ENCODE data around the gene REPIN1.

The REPIN1 gene

DNA sequence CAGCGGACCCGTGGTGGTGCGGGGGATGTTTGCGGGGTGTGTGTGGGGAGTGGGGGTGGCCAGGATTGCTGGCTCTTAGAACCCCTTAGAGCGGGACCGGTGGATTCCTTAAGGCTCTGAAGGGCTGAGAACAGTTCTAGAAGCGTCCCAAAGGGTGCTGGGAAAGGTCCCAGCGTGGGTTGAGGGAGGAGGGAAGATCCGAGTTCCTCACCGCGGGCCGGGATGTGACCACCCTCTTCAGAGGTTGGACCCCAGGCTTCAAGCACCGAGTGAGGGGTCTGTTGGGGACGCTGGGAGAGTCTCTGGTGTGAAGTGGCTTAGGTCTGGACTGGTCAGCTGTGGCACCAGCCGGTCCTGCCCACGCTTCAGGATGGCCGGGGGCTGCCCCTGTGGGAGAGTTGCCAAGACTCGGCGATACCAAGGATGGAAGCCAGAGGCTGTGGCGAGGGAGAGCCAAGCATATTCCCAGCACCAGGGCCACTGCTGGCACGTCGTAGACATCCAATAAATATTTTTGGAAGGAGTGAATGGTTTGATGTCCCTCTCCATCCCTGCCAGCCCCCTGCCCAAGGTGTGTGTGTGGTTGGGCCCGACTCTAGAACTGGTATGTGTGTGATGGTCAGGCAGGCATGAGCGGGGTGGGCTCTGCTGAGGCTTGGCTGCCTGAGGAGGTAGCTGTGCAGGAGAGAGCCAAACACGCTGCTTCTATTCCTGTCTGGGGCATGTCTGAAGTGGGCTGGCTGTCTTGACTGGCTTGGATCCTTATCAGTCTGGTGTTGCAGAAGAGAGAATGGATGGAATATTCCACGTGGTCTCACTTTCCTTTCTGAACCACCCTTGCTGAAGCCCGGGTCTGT is 29.7 kb downstream of the REPIN1 start:
- no peak for DNase-seq

DNA sequence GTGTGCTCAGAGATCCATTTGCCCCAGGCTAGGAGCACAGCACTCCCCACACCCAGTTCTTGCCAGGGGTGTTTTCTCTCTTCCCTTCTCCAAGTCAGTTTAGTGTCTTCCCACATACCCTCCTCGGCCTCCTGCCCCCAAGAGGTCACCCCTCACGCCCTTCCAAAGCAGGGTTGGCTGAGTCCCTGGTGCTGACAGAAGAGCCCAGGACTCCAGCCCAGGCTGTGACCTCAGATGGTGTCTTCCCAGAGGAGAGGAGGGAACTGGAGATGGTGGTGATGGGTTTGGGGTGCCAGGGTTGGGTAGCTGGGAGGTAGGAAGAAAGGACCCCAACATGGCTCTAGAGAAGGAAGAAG is 30.3 kb downstream of the REPIN1 start:
- DNase-seq, result no peak

DNA sequence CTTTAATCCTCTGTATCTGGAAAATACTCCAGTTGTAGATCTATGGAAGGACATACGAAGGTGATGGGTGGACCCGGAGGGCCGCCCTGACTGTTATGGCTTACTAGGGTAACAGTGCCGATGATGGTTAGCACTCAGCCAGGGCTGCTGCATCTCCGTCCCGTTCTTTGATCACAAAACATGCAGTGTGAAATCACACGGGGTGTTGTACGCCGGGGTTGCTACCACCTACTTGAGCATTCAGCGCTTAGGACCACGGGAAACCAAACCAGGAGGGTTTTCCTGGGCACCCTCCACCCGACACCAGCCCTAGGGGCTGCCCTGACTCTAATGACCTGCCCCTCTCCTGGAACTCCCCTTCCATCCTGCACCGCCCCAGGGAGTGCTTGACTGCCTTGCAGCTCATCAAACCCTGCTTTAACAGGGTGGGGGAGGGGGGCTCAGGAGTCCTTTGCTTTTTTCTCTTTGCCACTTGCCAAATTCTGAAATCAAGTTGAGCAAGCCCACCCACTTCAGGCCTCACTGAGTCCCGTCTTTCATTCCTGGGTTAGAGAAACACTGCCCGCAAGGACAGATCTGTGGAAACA is 30.9 kb downstream of the REPIN1 start:
- DNase-seq, result no peak

DNA sequence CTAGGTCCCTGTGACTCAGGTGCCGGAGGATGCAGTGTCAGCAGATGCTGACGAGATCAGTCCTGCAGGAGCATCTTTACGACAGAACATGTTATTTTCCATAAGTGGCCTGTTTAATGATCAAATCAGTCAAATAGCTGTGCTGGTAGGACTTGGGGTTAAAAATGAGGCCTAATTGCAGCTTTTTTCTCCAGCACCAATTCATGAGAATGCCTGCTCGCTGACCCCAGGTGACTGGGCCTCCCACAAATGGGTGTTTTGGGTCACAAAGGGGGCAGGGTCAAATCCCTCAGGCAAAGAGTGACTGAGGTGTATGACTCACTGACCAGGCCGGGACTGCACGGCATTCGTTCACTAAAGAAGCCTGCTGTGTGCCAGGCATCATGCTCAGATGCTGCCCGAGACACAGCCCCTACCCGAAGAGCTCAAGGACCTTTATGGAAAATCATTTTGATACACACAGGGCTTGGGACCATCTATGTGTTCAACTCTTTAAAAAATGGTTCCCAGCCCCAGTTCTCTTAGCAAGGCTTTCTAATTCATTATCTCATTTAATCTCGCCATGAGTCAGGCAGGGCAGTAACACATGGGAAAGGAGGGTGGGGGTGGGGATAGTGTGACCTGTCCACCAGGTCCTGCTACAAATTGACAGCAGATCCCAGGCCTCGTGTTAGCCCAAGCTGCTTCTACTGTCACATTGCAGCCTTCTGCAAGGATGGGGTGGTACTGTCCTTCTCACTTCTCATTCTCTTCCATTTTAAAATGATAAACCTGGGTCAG is 31.6 kb downstream of the REPIN1 start:
- DNase-seq, result no peak

DNA sequence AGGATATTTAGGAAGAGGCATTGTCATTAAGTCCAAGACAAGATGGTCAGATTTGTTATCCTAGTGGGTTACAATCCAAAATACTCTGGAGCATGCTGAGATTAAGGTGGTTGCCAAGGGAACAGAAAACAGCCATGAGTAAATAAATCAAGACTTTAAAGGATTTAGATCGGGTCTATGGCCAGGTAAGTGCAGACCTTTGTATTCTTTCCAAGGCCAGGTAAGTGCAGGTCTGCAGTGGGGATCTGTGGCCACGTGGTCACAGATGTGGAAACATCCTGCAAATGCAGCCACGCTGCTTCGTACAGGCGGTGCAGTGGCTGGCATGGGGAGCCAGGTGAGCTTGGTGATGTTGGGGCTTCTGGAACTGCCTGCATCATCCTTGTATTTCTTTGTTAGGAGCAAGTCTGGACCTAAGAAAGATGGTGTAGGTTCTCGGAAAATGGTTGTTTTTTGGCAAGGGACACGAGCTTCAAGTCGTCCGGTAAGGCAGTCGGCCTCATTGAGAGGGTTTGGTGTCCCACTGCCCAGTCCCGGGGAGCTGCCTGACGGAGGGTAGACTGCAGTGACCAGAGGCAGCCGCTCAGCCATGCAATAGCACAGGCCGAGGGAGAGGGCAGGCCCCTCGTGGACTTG is 32.3 kb downstream of the REPIN1 start:
- DNase-seq, result no peak

DNA sequence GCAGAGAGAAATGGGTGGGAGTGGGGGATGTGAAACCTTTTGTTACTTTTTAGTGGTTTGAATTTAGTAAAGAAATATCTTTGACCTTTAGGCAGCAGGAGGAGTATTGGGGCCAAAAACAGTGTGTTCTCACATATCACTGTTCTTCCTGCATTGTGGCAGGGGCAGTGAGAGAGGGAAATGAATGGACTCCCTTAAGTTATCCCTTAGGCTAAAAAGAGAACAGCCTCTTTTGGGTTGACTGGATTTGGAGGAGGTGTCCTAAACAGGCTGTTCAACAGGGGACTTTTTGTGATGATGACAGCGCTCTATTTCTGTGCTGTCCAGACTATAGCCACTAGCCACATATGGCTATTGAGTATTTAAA is 32.8 kb downstream of the REPIN1 start:
- no peak for DNase-seq

DNA sequence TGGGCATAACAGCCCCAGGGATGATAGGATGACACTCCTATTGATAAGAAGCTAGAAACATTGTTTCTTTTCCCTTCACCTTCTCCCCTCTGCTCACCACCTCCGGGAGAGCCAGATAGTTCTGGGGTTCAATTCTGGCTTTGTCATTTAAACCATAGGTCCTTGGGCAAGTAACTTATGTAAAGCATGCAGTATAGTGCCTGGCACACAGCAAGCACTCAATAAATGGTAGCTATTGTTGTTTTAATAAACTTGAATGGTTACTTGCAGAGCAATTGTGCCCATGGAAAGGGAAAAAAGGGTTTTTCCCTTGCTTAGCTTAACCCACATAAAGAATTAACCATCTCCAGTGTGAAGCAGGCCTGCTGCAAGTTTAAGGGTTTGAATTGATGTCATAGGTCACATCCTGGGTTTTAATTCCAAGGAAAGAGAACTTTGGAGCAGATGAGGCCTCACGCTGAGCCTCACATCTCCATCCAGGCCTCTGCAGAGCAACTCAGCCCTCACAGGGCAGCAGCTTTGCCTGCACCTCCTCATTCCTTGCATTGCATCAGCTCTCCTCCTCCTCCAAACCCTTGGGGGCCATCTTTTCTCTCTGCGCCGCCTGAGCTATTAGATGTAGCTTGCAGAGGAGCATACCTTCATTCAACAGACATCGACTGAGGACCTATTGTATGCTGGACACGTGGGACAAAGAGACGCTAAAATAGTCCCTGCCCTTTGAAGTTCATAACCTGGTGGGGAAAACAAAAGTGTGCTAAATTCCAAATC is 33.4 kb downstream of the REPIN1 start:
- no peak for DNase-seq

DNA sequence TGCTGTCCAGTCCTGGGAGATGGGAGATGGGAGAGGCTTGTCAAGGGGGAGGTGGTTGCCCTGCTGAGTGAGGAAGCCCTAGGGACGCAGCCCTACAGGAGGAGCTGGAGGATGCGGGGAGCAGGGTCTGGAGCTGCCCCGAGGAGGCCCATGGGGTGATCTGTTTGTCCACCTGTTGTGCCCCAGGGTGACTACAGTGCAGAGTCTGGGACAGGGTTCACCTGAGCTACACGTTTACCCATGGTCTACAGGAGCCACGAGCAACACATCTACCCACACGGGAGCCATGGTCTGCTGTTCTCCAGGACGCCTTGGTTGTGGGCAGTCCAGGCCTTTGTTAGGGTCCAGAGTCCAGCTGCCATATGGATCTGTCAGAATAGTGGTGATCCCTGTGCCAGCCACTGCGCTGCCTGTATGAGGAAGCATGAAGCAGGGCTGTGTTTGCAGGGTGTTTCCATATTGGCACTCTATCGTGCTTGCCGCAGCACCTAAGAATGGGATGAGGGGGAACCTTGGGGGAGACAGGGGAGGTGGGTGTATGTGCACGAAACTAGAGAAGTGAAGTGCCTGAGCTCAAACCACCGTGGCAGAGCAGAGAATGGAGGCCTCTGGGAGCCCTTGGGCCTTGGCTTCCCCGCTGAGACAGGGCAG is 34.2 kb downstream of the REPIN1 start:
- no peak for DNase-seq

GRCh38 chr7:150403376-150404171 is 35.0 kb downstream of the REPIN1 start:
- DNase-seq, result no peak

DNA sequence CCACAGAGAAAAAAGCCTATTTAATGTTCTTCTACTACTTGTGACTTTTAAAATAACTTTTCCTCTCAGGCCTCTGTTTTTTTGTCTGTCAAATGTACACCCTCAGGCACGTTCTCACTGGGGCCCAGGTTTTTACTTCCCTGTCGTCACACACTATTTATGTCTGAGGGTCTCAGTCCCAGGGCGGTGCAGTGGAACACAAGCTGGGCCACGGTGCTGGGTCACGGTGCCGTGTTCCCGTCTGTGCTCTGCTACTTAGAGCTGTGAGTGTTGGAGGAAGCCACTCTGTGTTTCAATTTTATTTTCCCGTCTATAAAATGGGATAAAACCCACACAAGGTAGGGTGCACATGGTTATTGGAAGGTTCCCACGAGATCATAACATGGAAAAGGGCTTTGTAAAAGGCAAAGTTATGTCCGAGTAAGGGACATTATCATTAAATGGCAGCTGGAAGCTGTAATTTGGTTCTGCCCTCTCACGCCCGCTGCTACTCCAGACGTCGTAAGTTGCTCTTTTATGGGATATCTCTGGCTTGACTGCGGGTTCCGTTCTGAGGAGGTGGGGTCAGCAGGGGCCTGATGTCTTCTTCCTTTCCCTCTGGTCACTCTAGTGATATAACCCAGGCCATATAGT is 35.7 kb downstream of the REPIN1 start:
- no peak for DNase-seq

DNA sequence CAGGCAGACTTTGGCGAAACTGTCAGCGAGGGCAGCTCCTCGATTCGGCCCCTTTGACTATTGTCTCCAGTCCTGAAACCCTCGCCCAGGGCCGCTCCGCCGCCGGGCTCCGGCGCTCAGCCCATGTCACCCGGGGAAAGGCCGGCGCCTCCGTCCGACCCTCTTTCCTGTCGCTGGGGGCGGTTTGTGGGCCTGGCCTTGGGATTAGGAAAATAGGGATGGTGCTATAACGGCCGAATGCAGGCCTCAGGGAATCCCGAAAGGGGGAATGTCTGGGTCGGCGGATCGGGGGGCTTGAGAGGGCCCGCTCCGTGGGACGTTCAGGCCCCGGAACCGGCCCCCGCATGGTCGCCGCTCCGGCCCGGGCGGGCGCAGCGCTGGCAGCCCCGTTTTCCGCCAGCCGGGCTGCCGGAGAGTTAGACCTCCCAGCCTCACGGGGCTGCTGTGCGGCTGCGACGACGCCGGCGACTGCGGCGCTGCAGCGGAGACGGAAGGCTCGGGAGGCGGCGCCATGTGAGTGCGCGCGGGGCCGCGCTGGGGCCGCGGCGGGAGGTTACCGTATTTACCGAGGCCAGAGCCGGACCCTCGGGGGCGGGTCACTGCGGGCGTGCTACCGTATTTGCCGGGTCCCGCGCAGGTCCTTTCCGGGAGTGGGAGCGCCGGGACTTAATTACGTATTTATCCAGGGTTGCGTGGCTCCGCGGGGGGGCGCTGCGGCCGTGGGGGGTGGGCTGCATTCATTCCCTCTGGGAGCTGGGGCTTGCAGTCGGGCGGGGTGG is 36.4 kb downstream of the REPIN1 start:
- peak; percentile 75 for DNase-seq

- DNase-seq, result no peak
Observed at GRCh38 chr7:150405584-150406311, 37.1 kb downstream of the REPIN1 start.

- DNase-seq, result no peak
Observed at GRCh38 chr7:150406312-150406566, 37.6 kb downstream of the REPIN1 start.

- DNase-seq, result no peak
Observed at GRCh38 chr7:150406567-150407421, 38.2 kb downstream of the REPIN1 start.

GRCh38 chr7:150407588-150408392 is 39.2 kb downstream of the REPIN1 start:
- DNase-seq, result no peak

- no peak for DNase-seq
Observed at GRCh38 chr7:150408393-150409299, 40.0 kb downstream of the REPIN1 start.
